Stomach smooth muscle (tissue), 2 donors: Measurements from ENCODE around the gene CAPN9.
A peak's percentile ranks its signal among the peaks of the same experiment; 100 is the strongest.
"Not testable (repeated sequence)": the region's sequence is repeated elsewhere in the genome, so short reads cannot be mapped to it uniquely, and the experiment has no call there.

Experiments used
- H3K27ac ChIP-seq: one replicate; pipeline ENCODE4 v1.7.0; 2013; ENCODE audit warnings: mild to moderate bottlenecking, low read length, inconsistent platforms
- H3K27me3 ChIP-seq, 2 donors: one replicate each; pipeline ENCODE4 v1.7.0; 2013; ENCODE audit warnings: low read length in 2 of 2; ENCODE audit not compliant: insufficient read depth in 2 of 2, control insufficient read depth in 1 of 2
- H3K36me3 ChIP-seq, 2 donors: one replicate each; pipeline ENCODE4 v1.7.0; 2013; ENCODE audit warnings: low read length in 2 of 2; ENCODE audit not compliant: control insufficient read depth in 2 of 2, insufficient read depth in 2 of 2
- H3K4me1 ChIP-seq: one replicate; pipeline ENCODE4 v1.7.0; 2013; ENCODE audit warnings: low read length; ENCODE audit not compliant: control insufficient read depth, insufficient read depth
- H3K4me3 ChIP-seq, 2 donors: one replicate each; pipeline ENCODE4 v1.7.0; 2013; ENCODE audit warnings: low read length in 2 of 2
- H3K9ac ChIP-seq, 2 donors: one replicate each; pipeline ENCODE4 v1.7.0; 2013; ENCODE audit warnings: low read length in 2 of 2, mild to moderate bottlenecking in 1 of 2
- H3K9me3 ChIP-seq, 2 donors: one replicate each; pipeline ENCODE4 v1.7.0; 2013; ENCODE audit warnings: low read length in 2 of 2; ENCODE audit not compliant: control insufficient read depth in 2 of 2
- donor health status: healthy.
- donor health status: Pancreatic carcinoma.

The CAPN9 gene

GRCh38 chr1:230761443-230762167, 14.4 kb downstream of the CAPN9 start:
- Histone ChIP-seq H3K4me3 (no peak overlapping the region), H3K9ac (no peak overlapping the region), H3K36me3 (no peaks in the 10 kb centered on the region), H3K9me3 (peaks cover 0 to 6% of the 10 kb centered on the region in 2 donors), H3K27ac (no peak overlapping the region), H3K27me3 (peaks cover 0 to 2% of the 10 kb centered on the region in 2 donors), H3K4me1 (no peaks in the 10 kb centered on the region)

GRCh38 chr1:230763927-230764591, 16.9 kb downstream of the CAPN9 start:
- H3K9ac ChIP-seq = no peak overlapping the region
- H3K9me3 ChIP-seq = peaks cover 0 to 6% of the 10 kb centered on the region in 2 donors
- H3K4me3 ChIP-seq = no peak overlapping the region
- peaks cover 0 to 2% of the 10 kb centered on the region in 2 donors for H3K27me3 ChIP-seq
- H3K4me1 ChIP-seq = no peaks in the 10 kb centered on the region
- no peak overlapping the region for H3K27ac ChIP-seq
- no peaks in the 10 kb centered on the region for H3K36me3 ChIP-seq

GRCh38 chr1:230766318-230766717, 19.1 kb downstream of the CAPN9 start:
- Histone ChIP-seq H3K9ac (no peak overlapping the region), H3K27me3 (no peaks in the 10 kb centered on the region), H3K27ac (no peak overlapping the region), H3K4me1 (no peaks in the 10 kb centered on the region), H3K9me3 (peaks cover 0 to 6% of the 10 kb centered on the region in 2 donors), H3K4me3 (no peak overlapping the region), H3K36me3 (no peaks in the 10 kb centered on the region)

DNA sequence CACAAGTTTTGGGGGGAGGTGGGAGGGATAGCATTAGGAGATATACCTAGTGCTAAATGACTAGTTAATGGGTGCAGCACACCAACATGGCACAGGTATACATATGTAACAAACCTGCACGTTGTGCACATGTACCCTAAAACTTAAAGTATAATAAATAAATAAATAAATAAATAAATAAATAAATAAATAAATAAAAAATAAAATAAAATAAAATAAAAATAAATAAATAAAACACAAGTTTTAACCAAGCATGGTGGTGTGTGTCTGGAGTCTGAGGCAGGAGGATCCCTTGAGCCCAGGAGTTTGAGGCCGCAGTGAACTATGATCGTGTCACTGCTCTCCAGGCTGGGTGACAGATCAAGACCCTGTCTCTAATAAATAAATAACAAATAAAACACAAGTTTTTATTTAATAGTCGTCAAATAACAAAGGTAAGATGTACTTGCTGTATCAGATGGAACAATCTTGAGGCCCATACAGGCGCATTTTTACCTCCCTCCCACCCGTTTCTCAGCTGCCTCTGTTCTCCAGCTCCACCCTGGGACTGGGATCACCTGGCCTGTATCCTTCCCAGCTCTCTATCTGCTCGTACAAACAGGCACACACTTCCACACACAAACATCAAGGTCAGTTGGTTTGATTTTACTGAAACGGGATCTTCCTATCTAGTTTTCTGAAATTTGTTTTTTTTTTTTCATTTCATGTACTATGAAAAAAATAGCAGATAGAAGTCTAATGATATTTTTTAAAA, 20.8 kb downstream of the CAPN9 start:
- H3K9ac ChIP-seq, H3K4me3 ChIP-seq, H3K27ac ChIP-seq, H3K4me1 ChIP-seq, H3K36me3 ChIP-seq, H3K9me3 ChIP-seq, H3K27me3 ChIP-seq: not testable (repeated sequence)

DNA sequence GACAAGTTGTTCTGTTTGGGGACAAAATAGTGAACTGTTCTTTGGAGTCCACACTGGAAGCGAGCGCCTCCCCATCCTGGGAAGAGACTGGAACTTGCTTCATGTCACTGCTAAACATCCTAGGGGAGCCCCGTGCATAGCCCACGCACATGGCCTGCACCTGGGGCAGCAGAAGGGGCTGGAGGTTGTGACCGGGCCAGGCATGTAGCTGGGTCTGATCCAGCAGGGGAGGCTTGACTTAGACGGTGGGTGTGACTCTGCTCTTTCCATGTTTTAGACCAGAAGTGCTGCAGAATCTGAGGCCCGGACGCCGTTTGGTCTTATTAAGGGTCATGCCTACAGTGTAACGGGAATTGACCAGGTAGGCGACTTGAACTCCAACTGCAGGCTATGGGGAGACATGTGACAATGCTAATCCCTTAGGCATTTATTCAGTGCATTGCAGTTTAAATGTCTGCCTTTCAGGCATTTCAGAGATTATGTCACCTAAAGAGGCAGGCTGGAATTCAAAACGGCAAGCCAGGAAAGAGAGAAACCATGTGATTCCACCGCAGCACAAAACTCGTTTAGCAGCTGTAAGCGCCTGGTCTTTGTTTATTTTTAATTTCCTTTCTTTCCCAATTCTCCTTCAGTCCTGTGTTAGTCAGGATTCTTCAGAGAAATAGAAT, 21.8 kb downstream of the CAPN9 start:
- Histone ChIP-seq H3K4me1 (peaks cover 4% of the 10 kb centered on the region), H3K27me3 (no peaks in the 10 kb centered on the region), H3K9ac (no peak overlapping the region), H3K36me3 (no peaks in the 10 kb centered on the region), H3K9me3 (peaks cover 0 to 2% of the 10 kb centered on the region in 2 donors), H3K27ac (no peak overlapping the region), H3K4me3 (no peak overlapping the region)

DNA sequence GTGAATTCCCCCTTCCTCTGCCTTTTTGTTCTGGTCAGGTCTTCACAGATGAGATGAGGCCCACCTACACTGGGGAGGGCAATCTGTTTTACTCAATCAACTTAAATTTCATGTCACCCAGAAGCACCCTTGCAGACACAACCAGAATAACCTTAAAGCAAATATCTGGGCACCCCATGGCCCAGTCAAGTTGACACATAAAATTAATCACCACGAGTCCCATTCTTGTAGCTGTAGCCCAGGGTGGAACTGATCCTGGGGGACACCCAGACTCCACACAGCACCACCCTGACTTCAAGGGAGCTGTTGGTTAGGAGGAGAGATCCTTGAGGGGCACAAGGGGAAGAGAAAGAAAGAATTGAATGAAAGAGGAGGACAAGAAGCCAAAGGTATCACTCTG, 23.1 kb downstream of the CAPN9 start:
- no peak overlapping the region for H3K4me3 ChIP-seq
- H3K36me3 ChIP-seq = no peaks in the 10 kb centered on the region
- no peaks in the 10 kb centered on the region for H3K27me3 ChIP-seq
- H3K9me3 ChIP-seq = no peaks in the 10 kb centered on the region
- H3K27ac ChIP-seq = no peak overlapping the region
- H3K9ac ChIP-seq = no peak overlapping the region
- H3K4me1 ChIP-seq = peaks cover 4% of the 10 kb centered on the region

DNA sequence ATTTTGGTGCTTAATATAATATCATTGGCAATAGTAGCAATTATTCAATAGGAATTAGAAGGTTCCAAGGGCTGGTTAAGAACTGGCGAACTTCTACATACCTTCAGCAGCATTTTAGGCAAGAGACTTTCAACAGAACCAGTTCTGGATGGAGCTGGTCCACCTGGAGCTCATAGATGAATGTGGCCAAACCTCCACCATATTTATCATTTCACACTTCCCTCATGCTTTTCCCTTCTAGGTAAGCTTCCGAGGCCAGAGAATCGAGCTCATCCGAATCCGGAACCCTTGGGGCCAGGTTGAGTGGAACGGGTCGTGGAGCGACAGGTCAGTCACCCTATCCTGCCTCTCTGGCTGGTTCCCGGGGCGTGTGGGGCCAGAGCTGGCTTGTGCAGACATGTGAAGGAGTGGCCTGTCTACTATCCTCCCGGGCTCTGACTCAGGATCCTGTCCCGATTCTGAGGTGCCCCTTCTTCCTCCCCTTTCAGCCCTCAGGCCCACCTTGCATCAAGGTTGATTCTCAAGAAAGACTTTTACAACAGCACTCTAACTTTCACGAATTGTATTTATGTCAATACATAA, 24.7 kb downstream of the CAPN9 start:
- H3K9ac ChIP-seq = no peak overlapping the region
- H3K9me3 ChIP-seq = no peaks in the 10 kb centered on the region
- peaks cover 4% of the 10 kb centered on the region for H3K4me1 ChIP-seq
- no peaks in the 10 kb centered on the region for H3K36me3 ChIP-seq
- no peak overlapping the region for H3K4me3 ChIP-seq
- H3K27ac ChIP-seq = no peak overlapping the region
- H3K27me3 ChIP-seq = no peaks in the 10 kb centered on the region

- Histone ChIP-seq H3K27me3 (peaks cover 0 to 1% of the 10 kb centered on the region in 2 donors), H3K27ac (no peak overlapping the region), H3K4me1 (peaks cover 4% of the 10 kb centered on the region), H3K9ac (no peak overlapping the region), H3K36me3 (no peaks in the 10 kb centered on the region), H3K4me3 (peak overlapping the region; percentile 27 to 49), H3K9me3 (no peaks in the 10 kb centered on the region)
Measured at GRCh38 chr1:230772457-230773395, 25.5 kb downstream of the CAPN9 start.

DNA sequence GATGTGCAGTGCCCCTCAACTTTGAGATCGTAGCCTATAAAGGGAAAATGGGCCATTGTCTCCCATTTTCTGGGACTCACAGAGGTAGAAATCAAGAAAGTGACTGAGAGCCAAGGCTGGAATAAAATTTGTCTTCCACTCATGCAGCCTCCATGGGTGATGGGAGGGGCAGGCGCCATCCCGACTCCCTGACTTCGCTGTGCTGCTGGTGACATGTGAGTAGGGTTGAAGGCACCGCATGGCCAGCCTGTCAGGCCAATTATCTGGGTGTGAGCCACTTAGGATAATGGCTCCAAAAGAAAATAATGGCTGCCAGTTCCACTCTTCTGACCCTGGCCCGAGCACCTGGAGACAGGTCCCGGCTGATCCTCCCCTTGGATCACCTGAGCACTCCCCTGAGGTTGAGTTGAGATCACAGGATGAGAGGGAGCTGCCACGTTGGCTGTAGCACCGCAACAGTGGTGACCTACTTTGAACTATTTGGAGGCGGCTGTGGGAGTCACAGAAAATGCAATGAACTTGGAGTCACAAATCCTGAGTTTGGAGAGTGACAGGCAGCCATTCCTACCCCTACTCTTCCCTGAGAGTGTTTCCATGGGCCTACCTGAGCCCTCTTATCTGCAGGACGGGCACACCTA, 26.3 kb downstream of the CAPN9 start:
- Histone ChIP-seq H3K4me3 (peak overlapping the region; percentile 27 to 49), H3K4me1 (peaks cover 4% of the 10 kb centered on the region), H3K27ac (no peak overlapping the region), H3K27me3 (peaks cover 0 to 2% of the 10 kb centered on the region in 2 donors), H3K9me3 (no peaks in the 10 kb centered on the region), H3K36me3 (no peaks in the 10 kb centered on the region), H3K9ac (no peak overlapping the region)
